ENCODE data around the gene RPL37. TPM values are rescaled to one million over a fixed set of nuclear protein-coding genes. Genes with fewer than 3 reads are reported as not detected.

The RPL37 gene
- total and polyA plus RNA-seq, 11 donors: 32.7 to 898 (median 613) TPM

GRCh38 chr5:40798801-40799210 is 36.2 kb downstream of the RPL37 start:
- no peaks in the 10 kb centered on the region for H3K36me3 ChIP-seq
- intact Hi-C loops (cut with DNase I): loop anchor here in 3 of 10 donors (1.0 kb wide), 3 partner anchors 34 to 44 kb away; partner anchors contain the start of genes RPL37 (in 1 of the 3) and TTC33 (in 1 of the 3)
- H3K4me1 ChIP-seq: peaks cover 0 to 34% (median 21%) of the 10 kb centered on the region in 12 donors
- H3K4me3 ChIP-seq: peak overlapping the region; percentile 74 to 99 (median 92)
- DNase-seq (no peak), ATAC-seq (peak in 1 of 4 donors; percentile 32)
- WGBS, 4 donors: 5 to 8% (median 7%) methylated on average over 7 of the region's 7 CpGs
- H3K27ac ChIP-seq: peak overlapping the region in 11 of 12 donors; percentile 85 to 98 (median 92)
- no peak for TF ChIP-seq POLR2A (IDR thresholded peaks at IDR 0.05)
- TF ChIP-seq CTCF (IDR thresholded peaks at IDR 0.05): no peak
- H3K9me3 ChIP-seq: no peaks in the 10 kb centered on the region
- no peaks in the 10 kb centered on the region for H3K27me3 ChIP-seq

GRCh38 chr5:40798012-40798800 is 36.8 kb downstream of the RPL37 start, which contains the start of gene PRKAA1:
PRKAA1 (minus strand) TSS chr5:40798374; CDS start chr5:40798189, 185 bp downstream.
- DNase-seq (peak; percentile 90 to 95 (median 92)), ATAC-seq (peak; percentile 76 to 97 (median 94))
- 0 to 1% (median 1%) methylated on average over 21 to 70 of the region's 70 CpGs for WGBS, 4 donors
- Histone ChIP-seq H3K27me3 (no peaks in the 10 kb centered on the region), H3K27ac (peak within 1 kb of the TSS; percentile 84 to 98 (median 92)), H3K9me3 (no peaks in the 10 kb centered on the region), H3K4me1 (peaks cover 0 to 38% (median 23%) of the 10 kb centered on the region in 12 donors), H3K36me3 (no peaks in the 10 kb centered on the region), H3K4me3 (peak within 1 kb of the TSS; percentile 74 to 99 (median 92))
- intact Hi-C loops (cut with DNase I): loop anchor here in 3 of 10 donors (1.0 kb wide), 3 partner anchors 35 to 43 kb away; partner anchors contain the start of genes RPL37 (in 1 of the 3) and TTC33 (in 1 of the 3)
- TF ChIP-seq POLR2A (IDR thresholded peaks at IDR 0.05) (peak in 1 of 2 donors; percentile 27), CTCF (IDR thresholded peaks at IDR 0.05) (peak; percentile 57 to 90 (median 78))

GRCh38 chr5:40797273-40798011 is 37.6 kb downstream of the RPL37 start:
- Histone ChIP-seq H3K4me1 (peaks cover 0 to 41% (median 24%) of the 10 kb centered on the region in 12 donors), H3K27ac (peak overlapping the region; percentile 84 to 98 (median 92)), H3K9me3 (no peaks in the 10 kb centered on the region), H3K27me3 (no peaks in the 10 kb centered on the region), H3K4me3 (peak overlapping the region; percentile 74 to 99 (median 92)), H3K36me3 (no peaks in the 10 kb centered on the region)
- WGBS, 4 donors: 0 to 1% (median 0%) methylated on average over 18 to 56 of the region's 56 CpGs
- peak; percentile 45 to 79 (median 76) for ATAC-seq
- DNase-seq: peak; percentile 77 to 90 (median 82)
- no peak for TF ChIP-seq CTCF (IDR thresholded peaks at IDR 0.05)
- no peak for TF ChIP-seq POLR2A (IDR thresholded peaks at IDR 0.05)
- intact Hi-C loops (cut with DNase I): loop anchor here in 3 of 10 donors (1.0 kb wide), 3 partner anchors 36 to 42 kb away; partner anchors contain the start of genes RPL37 (in 1 of the 3) and TTC33 (in 1 of the 3)

Data from heart left ventricle (tissue), 16 donors.